Osteocyte (in vitro differentiated cells): ENCODE data around the gene ZNF385A. TPM values are rescaled to one million over a fixed set of nuclear protein-coding genes. Genes with fewer than 3 reads are reported as not detected.

Experiments
- DNase-seq: peaks from one replicate; pipeline ENCODE4 v3.0.0; 2021; ENCODE audit warnings: mixed read lengths; ENCODE audit not compliant: unreplicated experiment; ENCODE audit errors: extremely low spot score
- H3K27ac Mint-ChIP-seq: one replicate; pipeline ENCODE4 v1.8.0; 2021; ENCODE audit warnings: mild to moderate bottlenecking, mixed read lengths; ENCODE audit not compliant: unreplicated experiment
- H3K27me3 Mint-ChIP-seq: one replicate; pipeline ENCODE4 v1.8.0; 2021; ENCODE audit warnings: mixed read lengths; ENCODE audit not compliant: unreplicated experiment
- H3K36me3 Mint-ChIP-seq: one replicate; pipeline ENCODE4 v1.8.0; 2021; ENCODE audit warnings: mixed read lengths; ENCODE audit not compliant: unreplicated experiment
- H3K4me1 Mint-ChIP-seq: one replicate; pipeline ENCODE4 v1.8.0; 2021; ENCODE audit warnings: mixed read lengths; ENCODE audit not compliant: unreplicated experiment
- H3K4me3 Mint-ChIP-seq: one replicate; pipeline ENCODE4 v1.8.0; 2021; ENCODE audit warnings: mild to moderate bottlenecking, moderate library complexity, mixed read lengths; ENCODE audit not compliant: unreplicated experiment
- H3K9me3 Mint-ChIP-seq: one replicate; pipeline ENCODE4 v1.8.0; 2021; ENCODE audit warnings: mixed read lengths; ENCODE audit not compliant: unreplicated experiment
- CTCF ChIP-seq: fragments of 200-600 bp; sonication (generic); IDR thresholded peaks from 2 replicates; pipeline ENCODE4 v1.5.0; 2021; ENCODE audit warnings: antibody characterized with exemption, mild to moderate bottlenecking, moderate library complexity
- total RNA-seq: library from RNA; stranded (reverse); gene quantifications from 2 replicates; pipeline ENCODE4 v1.2.1, GENCODE V29; 2021

Gene ZNF385A
- total RNA-seq, 1 donor from 2014 or later = 12.3 TPM

- Mint-ChIP-seq H3K4me1 (peaks cover 5% of the 10 kb centered on the region), H3K9me3 (no peaks in the 10 kb centered on the region), H3K4me3 (no peak overlapping the region)
These were observed 11.0 kb upstream of the ZNF385A start for GRCh38 chr12:54395545-54395944.

GRCh38 chr12:54394986-54395385 lies 10.5 kb upstream of the ZNF385A start:
- no peak overlapping the region for H3K4me3 Mint-ChIP-seq
- DNase-seq = no peak
- TF ChIP-seq CTCF = no peak
- H3K27me3 Mint-ChIP-seq = no peaks in the 10 kb centered on the region
- peaks cover 27% of the 10 kb centered on the region for H3K36me3 Mint-ChIP-seq
- H3K4me1 Mint-ChIP-seq = peaks cover 5% of the 10 kb centered on the region
- no peaks in the 10 kb centered on the region for H3K9me3 Mint-ChIP-seq
- H3K27ac Mint-ChIP-seq = no peak overlapping the region

More at GRCh38 chr12:54395545-54395944, 11.0 kb upstream of the ZNF385A start:
- Mint-ChIP-seq H3K27me3 (no peaks in the 10 kb centered on the region), H3K27ac (no peak overlapping the region), H3K36me3 (peaks cover 27% of the 10 kb centered on the region)
- DNase-seq = no peak
- TF ChIP-seq CTCF = no peak

- no peaks in the 10 kb centered on the region for H3K9me3 Mint-ChIP-seq
- no peak overlapping the region for H3K4me3 Mint-ChIP-seq
- DNase-seq = no peak
- peaks cover 5% of the 10 kb centered on the region for H3K4me1 Mint-ChIP-seq
- peak; percentile 78 for TF ChIP-seq CTCF
- peaks cover 25% of the 10 kb centered on the region for H3K36me3 Mint-ChIP-seq
- H3K27ac Mint-ChIP-seq = no peak overlapping the region
- H3K27me3 Mint-ChIP-seq = no peaks in the 10 kb centered on the region
These were observed 9.8 kb upstream of the ZNF385A start for GRCh38 chr12:54394281-54394719.

GRCh38 chr12:54393743-54394142 lies 9.2 kb upstream of the ZNF385A start:
- H3K4me1 Mint-ChIP-seq = peaks cover 5% of the 10 kb centered on the region
- peaks cover 22% of the 10 kb centered on the region for H3K36me3 Mint-ChIP-seq
- no peaks in the 10 kb centered on the region for H3K9me3 Mint-ChIP-seq
- no peak overlapping the region for H3K27ac Mint-ChIP-seq
- no peak for DNase-seq
- H3K4me3 Mint-ChIP-seq = no peak overlapping the region
- no peaks in the 10 kb centered on the region for H3K27me3 Mint-ChIP-seq
- TF ChIP-seq CTCF = no peak

GRCh38 chr12:54393207-54393609 lies 8.7 kb upstream of the ZNF385A start:
- TF ChIP-seq CTCF = no peak
- H3K27me3 Mint-ChIP-seq = no peaks in the 10 kb centered on the region
- no peak for DNase-seq
- peaks cover 22% of the 10 kb centered on the region for H3K36me3 Mint-ChIP-seq
- H3K4me3 Mint-ChIP-seq = no peak overlapping the region
- H3K27ac Mint-ChIP-seq = no peak overlapping the region
- peaks cover 8% of the 10 kb centered on the region for H3K4me1 Mint-ChIP-seq
- H3K9me3 Mint-ChIP-seq = no peaks in the 10 kb centered on the region
